NCI-H128 (cell line): ENCODE results near the gene ITGB2.

Experiments used
- DNase-seq: peaks from one replicate; lab custom pipeline; 2025; ENCODE audit not compliant: unreplicated experiment; lab: John Stamatoyannopoulos, UW

The ITGB2 gene

DNA sequence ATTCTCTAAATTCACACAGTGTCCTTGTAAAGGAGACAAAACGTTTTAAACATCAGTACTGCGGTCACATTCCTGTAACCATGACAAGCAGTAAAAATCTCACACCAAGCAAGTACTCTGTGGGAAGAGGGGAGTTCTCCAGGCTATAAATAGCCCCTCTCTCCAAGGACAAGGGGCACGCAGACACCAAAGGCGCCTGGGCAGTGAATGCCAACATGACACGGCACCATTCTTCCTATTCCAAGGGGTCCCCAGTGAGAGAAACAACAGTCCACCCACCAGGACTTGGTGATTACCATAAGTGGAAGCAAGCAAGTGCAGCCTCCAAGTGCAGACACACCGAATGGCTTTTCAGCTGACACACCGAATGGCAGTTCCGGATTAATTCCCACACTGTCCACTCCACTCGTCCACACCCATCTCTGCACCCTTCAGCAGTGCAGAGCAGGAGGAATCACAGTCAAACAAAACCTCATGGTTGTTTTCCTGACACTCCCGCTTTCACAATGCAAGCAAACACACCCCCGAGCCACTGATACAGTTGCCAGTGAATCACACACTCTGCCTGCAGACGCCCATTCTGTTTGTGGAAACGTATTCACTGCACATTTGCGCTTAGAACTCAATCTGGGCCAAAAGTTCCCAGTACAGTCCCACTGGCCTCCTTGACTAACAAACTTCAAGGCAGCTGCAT, 49.0 kb downstream of the ITGB2 start:
- DNase-seq = no peak

GRCh38 chr21:44870748-44871495, 49.8 kb downstream of the ITGB2 start:
- no peak for DNase-seq

GRCh38 chr21:44869781-44870747, 50.6 kb downstream of the ITGB2 start:
- no peak for DNase-seq

DNA sequence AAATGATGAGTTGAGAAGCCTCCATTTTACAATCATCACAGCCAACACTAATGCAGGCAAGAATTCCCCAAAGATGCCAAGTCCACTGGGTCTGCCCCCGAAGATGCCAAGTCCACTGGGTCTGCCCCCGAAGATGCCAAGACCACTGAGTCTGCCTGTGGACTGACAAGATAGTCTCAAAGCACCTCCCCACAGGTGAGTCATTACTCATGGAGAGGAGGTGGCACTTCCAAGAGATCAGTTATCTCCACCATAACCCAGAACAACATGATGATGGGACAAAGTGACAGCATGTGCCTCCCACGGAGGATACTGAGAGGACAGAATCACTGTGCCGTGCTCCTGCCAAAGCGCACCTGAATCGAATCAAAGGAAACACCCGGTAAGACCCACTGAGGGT, 52.0 kb downstream of the ITGB2 start:
- DNase-seq = no peak

DNA sequence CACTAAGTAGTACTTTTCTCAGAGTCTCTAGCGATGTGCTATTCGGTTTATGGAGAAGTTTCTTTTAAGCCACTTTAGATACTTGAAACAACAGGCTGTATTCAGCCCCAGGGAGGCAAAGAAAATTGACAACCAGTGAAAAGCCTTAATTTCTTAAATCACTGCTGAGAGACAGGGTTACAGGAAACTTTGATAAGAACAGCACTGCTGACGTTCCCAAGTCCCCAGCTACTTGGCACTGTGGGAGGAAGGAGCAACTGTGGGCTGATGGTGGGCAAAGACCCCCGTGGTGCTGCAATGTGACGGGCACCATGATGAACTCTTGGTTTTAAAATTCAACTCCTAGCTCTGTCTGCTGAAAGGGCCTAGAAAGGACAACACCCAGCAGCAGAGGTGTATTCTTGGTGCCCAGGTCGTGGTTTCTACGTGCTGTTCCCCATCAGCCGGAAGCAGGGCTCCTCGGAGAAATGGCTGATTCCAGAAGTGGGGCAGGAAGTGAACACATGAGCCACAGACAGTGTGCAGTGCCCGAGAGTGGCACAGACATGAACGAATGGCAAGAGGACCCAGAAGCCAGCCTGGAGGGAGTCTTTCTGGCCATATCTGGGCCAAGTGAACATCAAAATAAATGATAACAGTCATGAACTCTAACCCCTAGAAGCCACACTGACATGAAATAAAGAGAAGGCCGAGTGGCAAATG, 52.5 kb downstream of the ITGB2 start:
- no peak for DNase-seq

GRCh38 chr21:44867464-44867863, 53.2 kb downstream of the ITGB2 start:
- DNase-seq = no peak

DNA sequence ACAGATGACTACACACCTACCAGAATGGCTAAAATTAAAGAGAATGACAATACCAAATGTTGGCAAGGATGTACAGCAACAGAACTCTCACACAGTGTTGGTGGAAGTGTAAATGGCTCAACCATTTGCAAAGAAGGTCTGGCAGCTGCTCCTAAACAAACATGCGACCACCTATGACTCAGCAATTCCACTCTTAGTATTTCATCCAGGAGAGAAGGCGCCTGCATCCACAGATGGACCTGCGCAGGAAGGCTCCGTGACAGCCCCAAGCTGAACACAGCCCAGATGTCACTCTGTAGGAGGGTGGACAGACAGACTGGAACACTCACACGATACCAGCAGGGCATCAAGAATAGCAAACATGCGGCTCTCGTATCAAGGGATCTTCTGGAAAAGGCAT, 53.9 kb downstream of the ITGB2 start:
- no peak for DNase-seq

DNA sequence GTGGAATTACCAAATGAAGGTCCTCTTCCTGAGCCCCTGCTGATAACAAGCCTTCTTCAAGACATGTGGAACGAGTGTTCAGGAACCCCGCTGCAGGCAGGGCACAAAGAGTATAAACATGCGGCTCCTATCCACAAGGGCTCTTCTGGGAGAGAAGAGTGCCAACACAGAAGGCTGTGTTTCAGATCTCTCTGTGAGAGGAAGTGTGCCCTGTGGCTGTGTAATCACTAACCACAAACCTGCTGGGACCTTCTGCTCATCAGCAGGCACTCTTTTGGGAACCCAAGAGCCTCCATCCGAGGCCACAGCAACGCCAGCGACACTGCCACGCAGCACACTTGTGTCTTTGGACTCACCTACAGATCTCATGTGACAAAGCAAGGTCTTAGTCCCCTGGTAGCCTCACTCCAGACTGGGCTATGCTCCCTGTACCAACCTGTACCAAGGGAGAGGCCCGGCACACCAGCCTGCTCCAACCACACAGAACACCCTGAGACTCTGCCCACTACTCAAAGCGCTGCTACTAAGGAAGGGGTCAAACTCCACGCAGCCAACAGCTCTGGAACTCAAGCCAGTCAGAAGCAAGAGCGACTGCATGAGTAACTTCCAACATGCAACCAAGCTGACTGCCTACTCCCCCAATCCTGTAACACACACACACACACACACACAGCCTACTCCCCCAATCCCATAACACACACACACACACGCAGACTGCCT, 55.0 kb downstream of the ITGB2 start:
- DNase-seq = no peak

DNA sequence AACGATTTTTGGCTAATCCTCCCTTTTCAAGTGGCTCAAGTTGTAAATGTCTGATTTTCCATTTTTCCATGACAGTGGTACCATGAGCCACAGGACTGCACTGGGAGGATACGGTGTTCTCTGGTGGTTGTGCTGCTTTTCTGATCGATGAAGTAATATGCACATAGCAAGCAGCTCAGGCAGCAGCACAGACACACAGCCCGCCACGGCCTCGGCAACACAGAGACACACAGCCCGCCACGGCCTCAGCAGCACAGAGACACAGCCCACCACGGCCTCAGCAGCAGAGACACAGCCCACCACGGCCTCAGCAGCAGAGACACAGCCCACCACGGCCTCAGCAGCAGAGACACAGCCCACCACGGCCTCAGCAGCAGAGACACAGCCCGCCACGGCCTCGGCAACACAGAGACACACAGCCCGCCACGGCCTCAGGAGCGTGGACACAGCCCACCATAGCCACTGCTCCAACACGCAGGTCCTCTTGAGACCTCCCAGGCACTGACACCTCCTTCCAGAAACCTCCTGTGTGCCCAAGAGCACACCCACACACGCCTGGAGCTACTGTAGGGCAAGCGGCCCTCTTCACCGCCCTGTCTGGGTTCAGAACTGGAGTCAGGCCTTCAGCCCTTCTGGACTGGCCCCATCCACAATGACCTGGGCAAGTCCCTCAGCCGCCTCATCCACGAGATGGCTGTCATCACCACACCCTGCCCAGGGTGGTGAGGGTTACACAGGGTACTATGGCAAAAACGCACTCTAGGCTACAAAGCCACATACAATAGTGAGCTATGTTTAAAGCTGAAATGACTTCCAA, 57.6 kb downstream of the ITGB2 start:
- no peak for DNase-seq

DNA sequence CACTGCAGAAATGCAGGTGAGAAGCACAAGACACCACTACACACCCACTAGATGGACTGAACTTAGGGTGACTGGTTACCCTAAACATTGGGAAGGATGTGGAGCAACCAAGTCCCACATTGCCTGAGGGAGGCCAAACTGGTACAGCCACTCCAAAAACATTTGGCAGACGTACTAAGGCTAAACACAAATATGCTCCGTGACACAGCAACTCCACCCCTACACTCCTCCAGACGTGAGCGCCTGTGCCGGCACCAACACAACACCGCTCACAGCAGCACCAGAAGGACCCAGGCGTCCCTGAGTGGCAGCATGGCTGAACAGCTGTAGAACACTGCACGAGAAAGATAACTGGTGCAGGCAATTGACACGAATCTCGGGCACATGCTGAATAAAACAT, 61.9 kb downstream of the ITGB2 start:
- DNase-seq = no peak

GRCh38 chr21:44858291-44858690, 62.4 kb downstream of the ITGB2 start:
- no peak for DNase-seq

- no peak for DNase-seq
These were observed 63.4 kb downstream of the ITGB2 start for GRCh38 chr21:44857127-44857892.

DNA sequence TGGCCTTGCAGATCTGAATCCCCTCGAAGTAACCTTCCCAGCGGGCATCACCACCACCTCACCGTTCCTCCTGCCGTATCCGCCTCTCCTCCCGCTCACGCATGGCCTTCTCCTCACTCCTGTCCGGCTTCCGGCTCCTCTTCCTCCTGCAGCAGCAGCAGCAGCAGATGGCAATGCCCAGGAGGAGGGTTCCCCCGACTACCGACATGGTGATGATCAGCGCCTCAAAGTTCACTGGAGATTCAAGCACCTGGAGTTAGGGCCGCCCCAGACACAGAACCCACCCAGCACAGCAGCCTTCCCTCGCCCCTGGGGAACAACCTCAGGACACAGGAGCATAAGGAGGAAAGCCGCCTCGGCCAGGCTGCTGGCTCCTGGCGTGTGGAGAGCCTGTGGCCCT, 64.6 kb downstream of the ITGB2 start:
- DNase-seq = no peak

GRCh38 chr21:44855572-44855971, 65.1 kb downstream of the ITGB2 start:
- DNase-seq = no peak

DNA sequence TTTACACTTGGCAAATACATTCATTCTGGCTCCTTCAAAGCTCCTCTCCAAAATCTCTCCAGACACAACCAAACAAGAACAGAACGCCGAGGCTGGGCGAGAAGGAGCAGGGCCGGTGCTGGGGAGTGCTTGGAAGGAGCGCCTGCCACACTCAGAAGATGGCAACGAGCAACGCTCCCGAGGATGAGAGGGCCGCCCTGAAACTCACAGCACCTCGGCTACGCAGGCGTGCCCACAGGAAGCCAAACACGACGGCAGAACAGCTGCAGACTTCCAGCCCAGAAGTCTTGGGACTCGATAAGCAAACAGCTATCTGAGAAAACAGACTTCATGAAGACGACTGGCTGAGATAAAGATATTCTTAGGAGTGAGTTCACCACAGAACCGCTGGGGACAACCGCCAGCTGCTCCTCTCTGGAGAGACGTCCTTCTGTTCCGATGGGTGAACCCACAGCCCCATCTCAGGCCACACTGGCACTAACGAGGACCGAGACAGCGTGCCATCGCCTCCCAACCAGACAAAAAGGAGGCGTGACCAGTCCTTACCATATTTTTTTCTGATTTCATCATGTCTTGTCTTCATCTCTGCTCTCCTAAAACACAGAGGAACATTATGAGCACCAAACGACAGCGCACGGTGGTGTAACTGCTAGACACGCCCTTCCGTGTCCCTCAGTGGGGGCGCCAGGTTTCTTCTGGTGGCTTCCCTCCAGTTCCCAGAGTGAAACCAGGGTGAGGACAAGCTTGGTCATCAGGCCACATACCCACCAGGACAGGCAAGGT, 65.8 kb downstream of the ITGB2 start:
- no peak for DNase-seq

GRCh38 chr21:44854391-44854663, 66.4 kb downstream of the ITGB2 start:
- no peak for DNase-seq

DNA sequence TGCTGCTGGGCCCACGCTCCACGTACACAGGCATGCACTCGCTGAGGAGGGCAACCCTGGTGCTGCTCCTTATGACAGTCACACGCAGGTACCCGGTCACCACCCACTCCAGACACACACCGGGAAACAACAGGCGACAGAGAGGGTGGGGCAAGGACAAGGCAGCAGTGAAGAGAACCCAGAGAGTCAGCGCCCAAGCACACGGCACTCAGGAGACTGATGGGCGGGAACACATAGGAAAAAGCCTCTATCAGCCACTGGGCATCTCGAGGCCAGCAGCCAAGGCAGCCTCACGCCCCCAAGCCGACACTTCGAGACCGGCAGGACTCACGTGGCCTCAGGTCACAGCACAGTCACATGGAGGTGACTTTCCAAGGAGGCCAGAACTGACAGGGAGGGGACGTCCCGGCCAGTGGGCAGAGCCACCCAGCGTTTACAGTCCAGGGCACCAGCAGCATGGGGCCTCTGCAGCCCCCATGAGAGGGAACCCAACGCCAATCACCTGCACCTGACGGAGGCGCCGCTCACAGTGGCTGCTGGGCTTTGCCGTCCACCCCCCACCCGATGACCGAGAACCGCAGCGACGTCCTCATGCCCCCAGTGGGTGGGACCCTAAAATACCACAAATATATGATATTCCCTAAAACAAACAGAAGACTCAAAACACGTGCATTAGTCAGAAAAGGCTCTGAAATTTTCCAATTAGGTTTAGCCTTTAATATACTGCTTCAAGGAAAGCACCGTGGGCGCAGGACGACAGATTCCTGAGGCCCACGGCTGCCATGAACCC, 66.9 kb downstream of the ITGB2 start:
- no peak for DNase-seq
